ENCODE measurements around the gene SH3BP1. TPM values are rescaled to one million over a fixed set of nuclear protein-coding genes. Genes with fewer than 3 reads are reported as not detected.

Gene SH3BP1
- total and polyA plus RNA-seq, 9 of the 15 experiments (the other 6 are each of a cell fraction or from before 2014, with no cell fraction given) = 0.10 to 36.2 (median 10.4) TPM

DNA sequence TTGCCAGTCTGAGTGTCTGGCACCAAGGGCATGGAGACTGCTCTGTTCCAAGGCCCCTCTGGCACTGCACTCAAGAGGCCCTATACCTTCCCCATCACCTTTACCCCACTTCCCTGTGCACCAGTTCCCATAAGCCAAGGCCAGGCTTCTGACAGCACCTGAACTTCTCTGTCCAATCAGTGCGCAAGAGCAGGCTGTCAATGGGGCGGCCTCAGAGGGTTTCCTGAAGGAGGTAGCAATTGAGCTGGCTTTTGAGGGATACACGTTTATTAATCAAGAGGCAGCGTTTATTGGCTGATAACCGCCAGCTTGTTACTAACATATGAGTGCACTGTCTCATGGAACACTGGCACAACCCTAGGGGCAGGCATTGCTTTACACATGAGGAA is 2.1 kb downstream of the SH3BP1 start:
- Histone ChIP-seq H3K9ac (ENCODE audit: insufficient read depth in 1 of 2, low read depth in 2 of 2, low read length in 2 of 2) (no peak overlapping the region), H3K9me3 (replicated peaks; ENCODE audit: control insufficient read depth, insufficient read depth, low read depth, low read length) (no peaks in the 10 kb centered on the region), H3K79me2 (ENCODE audit: control insufficient read depth, insufficient read depth, low read length) (peaks cover 11% of the 10 kb centered on the region), H3K4me3 (no peak overlapping the region), H3K27ac (ENCODE audit: extremely low read depth, low read depth, low read length) (no peak overlapping the region), H4K20me1 (replicated peaks; ENCODE audit: control insufficient read depth, insufficient read depth, low read length) (no peaks in the 10 kb centered on the region), H3K27me3 (ENCODE audit: control insufficient read depth in 2 of 2, insufficient read depth in 2 of 2, low read length in 2 of 2) (no peaks in the 10 kb centered on the region), H2AFZ (ENCODE audit: low read depth, low read length) (no peak overlapping the region), H3K4me1 (replicated peaks in 1 of 2; ENCODE audit: control insufficient read depth in 2 of 2, insufficient read depth in 2 of 2, low read length in 2 of 2) (peaks cover 12 to 61% of the 10 kb centered on the region in 2 experiments; a peak in 4 of 5 replicates), H3K9me1 (ENCODE audit: control insufficient read depth, insufficient read depth, low read length) (no peaks in the 10 kb centered on the region), H3K4me2 (ENCODE audit: insufficient read depth, low read length) (no peak overlapping the region), H3K36me3 (ENCODE audit: control insufficient read depth, insufficient read depth, low read length) (peaks cover 38% of the 10 kb centered on the region; the same call in 2 of the 3 replicates)
- FAIRE-seq = no peak
- no peak for DNase-seq (ENCODE audit: extremely low read depth in 1 of 4, low spot score in 3 of 4)
- intact Hi-C loops (cut with micrococcal nuclease) = no loop called here
- ChIA-PET POLR2A (interaction anchor here (0.6 to 3.0 kb wide), 4 partner anchors 10 to 85 kb away, joined by 3 to 14 read pairs (median 4); partner anchors contain the start of gene PDXP), CTCF (ENCODE audit: low intra/inter-chr PET ratio) (no interaction called here)
- no peak for ATAC-seq
- TF ChIP-seq GTF2F1 (IDR thresholded peaks at IDR 0.05; ENCODE audit: low read depth, low read length) (no peak), TRIM28 (IDR thresholded peaks at IDR 0.05) (no peak), OTX1 (CRISPR knock-in tag; IDR thresholded peaks at IDR 0.05) (no peak)
- TF ChIP-seq, protein P1, sequence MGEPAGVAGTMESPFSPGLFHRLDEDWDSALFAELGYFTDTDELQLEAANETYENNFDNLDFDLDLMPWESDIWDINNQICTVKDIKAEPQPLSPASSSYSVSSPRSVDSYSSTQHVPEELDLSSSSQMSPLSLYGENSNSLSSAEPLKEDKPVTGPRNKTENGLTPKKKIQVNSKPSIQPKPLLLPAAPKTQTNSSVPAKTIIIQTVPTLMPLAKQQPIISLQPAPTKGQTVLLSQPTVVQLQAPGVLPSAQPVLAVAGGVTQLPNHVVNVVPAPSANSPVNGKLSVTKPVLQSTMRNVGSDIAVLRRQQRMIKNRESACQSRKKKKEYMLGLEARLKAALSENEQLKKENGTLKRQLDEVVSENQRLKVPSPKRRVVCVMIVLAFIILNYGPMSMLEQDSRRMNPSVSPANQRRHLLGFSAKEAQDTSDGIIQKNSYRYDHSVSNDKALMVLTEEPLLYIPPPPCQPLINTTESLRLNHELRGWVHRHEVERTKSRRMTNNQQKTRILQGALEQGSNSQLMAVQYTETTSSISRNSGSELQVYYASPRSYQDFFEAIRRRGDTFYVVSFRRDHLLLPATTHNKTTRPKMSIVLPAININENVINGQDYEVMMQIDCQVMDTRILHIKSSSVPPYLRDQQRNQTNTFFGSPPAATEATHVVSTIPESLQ (CRISPR knock-in tag; IDR thresholded peaks at IDR 0.05) = no peak
- in situ Hi-C loops (cut with MboI) = no loop called here
- no TSS peak for BruUV-seq (replicated peaks)
- WGBS (ENCODE audit: insufficient coverage, low coverage, missing lambda C conversion rate) = 74% methylated on average over 4 of the region's 5 CpGs
